Heart left ventricle (tissue), 13 donors: ENCODE data around the gene UMPS.

Source experiments
- CTCF ChIP-seq, 12 donors: fragments of 200-600 bp; sonication (generic) in 4 of 12; IDR thresholded peaks; one replicate each; pipeline versions ENCODE4 v1.5.0 to v1.8.0; 2018 to 2022; ENCODE audit warnings: antibody characterized with exemption in 12 of 12, mild to moderate bottlenecking in 5 of 12
- POLR2A ChIP-seq, 2 donors: fragments of 450-650 bp; IDR thresholded peaks; one replicate each; pipeline ENCODE4 v1.6.1; 2017; ENCODE audit warnings: antibody characterized with exemption in 2 of 2, mild to moderate bottlenecking in 2 of 2, moderate library complexity in 2 of 2
- donor health status: ischemic (EF 13 %, LVEDD 7.1; RV severe dilation, severe dysfunction).
- donor health status: DM: no; HTN: yes; CAD: no.
- donor health status: DM: no; HTN: no; CAD: no.
- donor health status: ischemic (EF 25% LVEDD 6.9; RV normal size, moderate dysfunction).
- donor health status: ischemic (EF 25% LVEDD 5.7; RV mildly dilated, moderate dysfunction).
- donor health status: ischemic (EF 35%, LVEDD 5.7; RV mildly dilated, moderate dysfunction).
- donor health status: nonischemic (EF 11% LVEDD 7.7; RV severe dilation, severe dysfunction).
- donor health status: DM: yes; HTN: yes; CAD: no.
- donor health status: PGD.
- donor health status: ischemic (EF 29% LVEDD 5.4; RV normal size, mild dysfunction).
- donor health status: nonischemic (EF 23%, LVEDD 6.1; RV moderate dilation, normal function).

- TF ChIP-seq POLR2A (IDR thresholded peaks at IDR 0.05) = no peak
- no peak for TF ChIP-seq CTCF (IDR thresholded peaks at IDR 0.05)
Measured at GRCh38 chr3:124762661-124763011, 32.4 kb downstream of the UMPS start.
